GM12878 (cell line): ENCODE measurements around the gene TRIM41. TPM values are rescaled to one million over a fixed set of nuclear protein-coding genes. Genes with fewer than 3 reads are reported as not detected.
A peak's percentile ranks its signal among the peaks of the same experiment; 100 is the strongest.

Experiments
- ATAC-seq: fragments of 200-7000 bp; cut with Tn5 transposase; 3 replicates; pipeline ENCODE4 v1.9.1; 2020; ENCODE audit warnings: mild to moderate bottlenecking, moderate library complexity
- BruUV-seq: library from RNA; stranded (reverse); fragments of 400-500 nt; replicated peaks from 2 replicates; lab custom pipeline; 2021; lab: Mats Ljungman, UMichigan
- CTCF ChIA-PET: fragments of 300-600 bp; sonication (Branson Sonifier 250); formaldehyde crosslinking; extraction: SDS; loops from one replicate; lab custom pipeline; 2021; ENCODE audit warnings: inconsistent platforms; lab: Yijun Ruan, JAX
- POLR2A ChIA-PET: fragments of 350-600 bp; formaldehyde crosslinking; extraction: SDS; loops from one replicate; lab custom pipeline; 2021; ENCODE audit warnings: inconsistent platforms; lab: Charles Lee
- RAD21 ChIA-PET: fragments of 300-600 bp; sonication (Branson Sonifier 250); formaldehyde crosslinking; loops from one replicate; lab custom pipeline; 2023; ENCODE audit warnings: antibody characterized with exemption; ENCODE audit not compliant: unreplicated experiment; lab: Charles Lee
- SMC1A ChIA-PET: fragments of 300-600 bp; sonication (Branson Sonifier 250); formaldehyde crosslinking; loops from one replicate; lab custom pipeline; 2023; ENCODE audit not compliant: unreplicated experiment, uncharacterized antibody; lab: Charles Lee
- DNase-seq: peaks from one replicate; pipeline ENCODE4 v3.0.0-alpha.2; 2011; ENCODE audit warnings: low read depth, low spot score
- FAIRE-seq: peaks from 3 replicates; lab custom pipeline; 2011; peaks lifted over from hg19 to GRCh38; lab: Jason Lieb, UNC
- H2AFZ ChIP-seq: 2 replicates; pipeline ENCODE4 v1.6.0; 2011; ENCODE audit warnings: low read depth, low read length, control low read depth; ENCODE audit not compliant: control insufficient read depth
- H3K27ac ChIP-seq: 2 replicates; pipeline ENCODE4 v1.5.1; 2011; ENCODE audit warnings: control low read depth; ENCODE audit not compliant: control insufficient read depth, insufficient read depth
- H3K27me3 ChIP-seq, 2 experiments: replicated peaks in 1 of 2; 2 replicates each; pipeline versions ENCODE4 v1.6.0 to v1.6.1; 2011; ENCODE audit warnings: low read length in 1 of 2; ENCODE audit not compliant: control insufficient read depth in 2 of 2, insufficient read depth in 2 of 2
- H3K36me3 ChIP-seq, 2 experiments: 2 replicates each; pipeline ENCODE4 v1.5.1; 2011; ENCODE audit warnings: low read length in 1 of 2; ENCODE audit not compliant: control insufficient read depth in 2 of 2, insufficient read depth in 2 of 2
- H3K4me1 ChIP-seq: 2 replicates; pipeline ENCODE4 v1.6.1; 2011; ENCODE audit warnings: mild to moderate bottlenecking, low read length, moderate library complexity, mixed read lengths; ENCODE audit not compliant: control insufficient read depth, insufficient read depth
- H3K4me2 ChIP-seq: 2 replicates; pipeline ENCODE4 v1.6.0; 2011; ENCODE audit warnings: control low read depth; ENCODE audit not compliant: control insufficient read depth, insufficient read depth
- H3K4me3 ChIP-seq: fragments of 200-600 bp; sonication (generic); 2 replicates; pipeline ENCODE4 v1.5.1; 2016
- H3K79me2 ChIP-seq: 2 replicates; pipeline ENCODE4 v1.6.0; 2011; ENCODE audit warnings: low read length; ENCODE audit not compliant: control insufficient read depth, insufficient read depth
- H3K9ac ChIP-seq: 2 replicates; pipeline ENCODE4 v1.8.0; 2011; ENCODE audit warnings: low read length, control low read depth, mixed read lengths; ENCODE audit not compliant: control insufficient read depth, insufficient read depth
- H3K9me3 ChIP-seq: replicated peaks from 3 replicates; pipeline ENCODE4 v1.5.1; 2011; ENCODE audit warnings: mild to moderate bottlenecking, low read length; ENCODE audit not compliant: control insufficient read depth, insufficient read depth
- H4K20me1 ChIP-seq: 2 replicates; pipeline ENCODE4 v1.6.0; 2011; ENCODE audit not compliant: control insufficient read depth, insufficient read depth
- ATF2 ChIP-seq: IDR thresholded peaks from 2 replicates; pipeline ENCODE4 v1.6.1; 2012; ENCODE audit warnings: low read length, inconsistent platforms
- ATF7 ChIP-seq: fragments of 450-650 bp; IDR thresholded peaks from 2 replicates; pipeline ENCODE4 v1.6.1; 2016; ENCODE audit warnings: low read depth, mild to moderate bottlenecking
- CHD1 ChIP-seq: IDR thresholded peaks from 2 replicates; pipeline ENCODE4 v1.6.1; 2012; ENCODE audit warnings: low read depth, low read length, improper control_type of control experiment
- CREB1 ChIP-seq: IDR thresholded peaks from 2 replicates; pipeline ENCODE4 v1.6.1; 2012; ENCODE audit warnings: low read depth, mild to moderate bottlenecking, inconsistent platforms
- E2F8 ChIP-seq: fragments of 450-650 bp; IDR thresholded peaks from 2 replicates; pipeline ENCODE4 v1.6.1; 2018; ENCODE audit warnings: mild to moderate bottlenecking, low read depth, moderate library complexity; ENCODE audit not compliant: partially characterized antibody
- HDGF ChIP-seq: fragments of 450-650 bp; IDR thresholded peaks from 2 replicates; pipeline ENCODE4 v1.6.1; 2016; ENCODE audit warnings: antibody characterized with exemption
- IKZF2 ChIP-seq, 2 experiments: fragments of 450-650 bp; IDR thresholded peaks; 2 replicates each; pipeline ENCODE4 v1.6.1; 2017; ENCODE audit warnings: mild to moderate bottlenecking in 2 of 2, moderate library complexity in 2 of 2
- IRF5 ChIP-seq: fragments of 450-650 bp; IDR thresholded peaks from 2 replicates; pipeline ENCODE4 v1.6.1; 2017; ENCODE audit warnings: borderline replicate concordance
- NR2F1 ChIP-seq: fragments of 450-650 bp; conservative IDR thresholded peaks from 2 replicates; pipeline ENCODE4 v1.6.1; 2017; ENCODE audit warnings: mild to moderate bottlenecking
- RUNX3 ChIP-seq: IDR thresholded peaks from 2 replicates; pipeline ENCODE4 v1.6.1; 2012; ENCODE audit warnings: low read length, inconsistent platforms
- SMC3 ChIP-seq: IDR thresholded peaks from 2 replicates; pipeline ENCODE4 v1.6.1; 2011; ENCODE audit warnings: low read length, improper control_type of control experiment, borderline replicate concordance
- TCF12 ChIP-seq: IDR thresholded peaks from 2 replicates; pipeline ENCODE4 v1.6.1; 2011; ENCODE audit warnings: low read depth, mild to moderate bottlenecking, low read length
- WGBS: methylation state at CpG from one replicate; pipeline ENCODE4 v1.1.6; 2016; ENCODE audit warnings: low lambda C conversion rate; ENCODE audit not compliant: insufficient replicate concordance, insufficient coverage; ENCODE audit errors: missing lambda C conversion rate; 5-methylcytosine and 5-hydroxymethylcytosine counted together
- in situ Hi-C: fragments of 300-500 bp; cut with MboI; formaldehyde crosslinking; loops from 9 replicates; pipeline ENCODE4 v1.14.3; 2018; ENCODE audit warnings: mixed read lengths
- intact Hi-C: fragments of 100-400 bp; cut with micrococcal nuclease; formaldehyde crosslinking; loops from one replicate; pipeline ENCODE4 v1.14.2; 2022; ENCODE audit not compliant: unreplicated experiment
- polyA plus RNA-seq, 11 experiments: library from polyadenylated mRNA; depleted of rRNA in 4 of 11; unstranded in 6 of 11; stranded (reverse) in 5 of 11; fragments of >200 nt; fragmentation: Nextera tagmentation in 4 of 11; fragmentation: Illumina TruSeq in 1 of 11; extraction: Ambion mirVana in 4 of 11; extraction: Trizol in 1 of 11; gene quantifications; 1 replicate in 1 of 11; 2 replicates in 10 of 11; pipeline versions ENCODE4 v1.2.1 to v1.2.3, GENCODE V29; 2011 to 2016; ENCODE audit warnings: inconsistent platforms in 2 of 11, missing spikeins in 2 of 11, low read depth in 1 of 11
- total RNA-seq, 4 experiments: library from RNA; depleted of rRNA in 3 of 4; stranded (reverse); fragments of >200 nt in 3 of 4; fragmentation: Illumina TruSeq in 1 of 4; extraction: Trizol in 1 of 4; gene quantifications; 2 replicates each; pipeline versions ENCODE4 v1.2.1 to v1.2.3, GENCODE V29; 2013 to 2021
- TF ChIP-seq, protein P1 (sequence below): IDR thresholded peaks from 2 replicates; pipeline ENCODE4 v1.6.1; 2011; ENCODE audit warnings: borderline replicate concordance, low read depth, mild to moderate bottlenecking, moderate library complexity, low read length; ENCODE audit not compliant: insufficient read depth, poor library complexity, severe bottlenecking
- TF ChIP-seq, protein P2 (sequence below): IDR thresholded peaks from 2 replicates; pipeline ENCODE4 v1.6.1; 2011; ENCODE audit warnings: low read depth, low read length, improper control_type of control experiment, borderline replicate concordance

The TRIM41 gene
- total and polyA plus RNA-seq, 10 of the 15 experiments (the other 5 are each of a cell fraction or from before 2014, with no cell fraction given): 1.0 to 28.9 (median 10.6) TPM

DNA sequence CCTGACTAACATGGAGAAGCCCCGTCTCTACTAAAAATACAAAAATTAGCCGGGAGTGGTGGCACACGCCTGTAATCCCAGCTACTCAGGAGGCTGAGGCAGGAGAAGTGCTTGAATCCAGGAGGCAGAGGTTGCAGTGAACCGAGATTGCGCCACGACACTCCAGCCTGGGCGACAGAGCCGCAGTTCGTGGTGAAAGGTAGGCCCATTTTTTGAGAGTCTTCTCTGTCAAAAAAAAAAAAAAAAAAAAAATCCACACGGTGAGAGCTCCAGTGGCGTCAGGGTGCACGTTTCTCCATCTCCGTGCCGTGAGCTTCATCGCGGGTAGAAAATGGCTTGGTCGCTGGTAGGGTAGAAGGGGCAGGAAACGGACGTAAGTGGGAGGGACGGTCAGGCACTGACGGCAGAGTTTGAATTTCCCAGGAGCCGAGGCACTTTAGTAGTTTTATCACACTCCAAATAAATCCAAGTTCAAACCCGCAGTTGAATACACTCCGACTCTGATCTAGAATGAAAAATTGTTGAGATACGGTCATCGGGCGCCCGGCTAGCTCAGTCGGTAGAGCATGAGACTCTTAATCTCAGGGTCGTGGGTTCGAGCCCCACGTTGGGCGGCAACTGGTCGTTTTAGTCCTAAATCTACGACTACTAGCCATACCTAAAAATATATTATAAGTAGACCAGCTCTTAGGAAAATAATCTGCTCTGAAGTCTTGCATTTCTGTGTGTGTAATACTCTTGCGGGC is 15.7 kb upstream of the TRIM41 start:
- RAD21 ChIA-PET: interaction anchor here (0.7 to 5.0 kb wide), 13 partner anchors 9 to 56 kb away, joined by 3 to 72 read pairs (median 5); partner anchors contain the start of genes RACK1, TRIM41 and TRIM52
- Histone ChIP-seq H2AFZ (peak overlapping the region; percentile 75), H3K4me2 (peak overlapping the region; percentile 82), H3K27me3 (peaks cover 4 to 8% of the 10 kb centered on the region in 2 experiments; a peak in 3 of 4 replicates), H3K27ac (peak overlapping the region; percentile 51), H3K4me3 (peak overlapping the region; percentile 83), H4K20me1 (no peaks in the 10 kb centered on the region), H3K36me3 (no peaks in the 10 kb centered on the region), H3K79me2 (no peaks in the 10 kb centered on the region), H3K4me1 (peaks cover 14% of the 10 kb centered on the region), H3K9ac (peak overlapping the region; percentile 68), H3K9me3 (no peaks in the 10 kb centered on the region)
- intact Hi-C loops: loop anchor here (1.0 kb wide), 3 partner anchors 11 to 16 kb away; no protein-coding TSS in a partner anchor
- in situ Hi-C loops: no loop called here
- 1% methylated on average over 36 of the region's 36 CpGs for WGBS
- CTCF ChIA-PET: interaction anchor here (0.6 to 8.2 kb wide), 13 partner anchors 10 to 68 kb away, joined by 3 to 96 read pairs (median 4); partner anchors contain the start of gene TRIM41
- FAIRE-seq (no peak), DNase-seq (no peak), ATAC-seq (peak; percentile 59)
- BruUV-seq: no TSS peak
- POLR2A ChIA-PET: interaction anchor here (0.6 to 3.5 kb wide), 16 partner anchors 9 to 54 kb away, joined by 3 to 41 read pairs (median 8); partner anchors contain the start of gene TRIM41
- SMC1A ChIA-PET: interaction anchor here (0.7 to 6.5 kb wide), 12 partner anchors 9 to 55 kb away, joined by 3 to 40 read pairs (median 5); partner anchors contain the start of gene TRIM41
- TF ChIP-seq, protein P1, sequence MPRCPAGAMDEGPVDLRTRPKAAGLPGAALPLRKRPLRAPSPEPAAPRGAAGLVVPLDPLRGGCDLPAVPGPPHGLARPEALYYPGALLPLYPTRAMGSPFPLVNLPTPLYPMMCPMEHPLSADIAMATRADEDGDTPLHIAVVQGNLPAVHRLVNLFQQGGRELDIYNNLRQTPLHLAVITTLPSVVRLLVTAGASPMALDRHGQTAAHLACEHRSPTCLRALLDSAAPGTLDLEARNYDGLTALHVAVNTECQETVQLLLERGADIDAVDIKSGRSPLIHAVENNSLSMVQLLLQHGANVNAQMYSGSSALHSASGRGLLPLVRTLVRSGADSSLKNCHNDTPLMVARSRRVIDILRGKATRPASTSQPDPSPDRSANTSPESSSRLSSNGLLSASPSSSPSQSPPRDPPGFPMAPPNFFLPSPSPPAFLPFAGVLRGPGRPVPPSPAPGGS: no peak
- TF ChIP-seq CREB1 (0 out of 2 replicates have a peak, but pooled peaks have one; percentile 38), NR2F1 (peak; percentile 31; the same call in 1 of the 2 replicates), CHD1 (no peak), E2F8 (no peak), TCF12 (no peak), ATF7 (peak; percentile 74), HDGF (peak; percentile 47; the same call in 1 of the 2 replicates), ATF2 (peak; percentile 42; the same call in 1 of the 2 replicates), RUNX3 (peak; percentile 54), SMC3 (no peak), IRF5 (no peak), IKZF2 (IDR thresholded peaks at IDR 0.05) (peak in 1 of 2 experiments; percentile 14; a peak in 1 of 4 replicates)
- TF ChIP-seq, protein P2, sequence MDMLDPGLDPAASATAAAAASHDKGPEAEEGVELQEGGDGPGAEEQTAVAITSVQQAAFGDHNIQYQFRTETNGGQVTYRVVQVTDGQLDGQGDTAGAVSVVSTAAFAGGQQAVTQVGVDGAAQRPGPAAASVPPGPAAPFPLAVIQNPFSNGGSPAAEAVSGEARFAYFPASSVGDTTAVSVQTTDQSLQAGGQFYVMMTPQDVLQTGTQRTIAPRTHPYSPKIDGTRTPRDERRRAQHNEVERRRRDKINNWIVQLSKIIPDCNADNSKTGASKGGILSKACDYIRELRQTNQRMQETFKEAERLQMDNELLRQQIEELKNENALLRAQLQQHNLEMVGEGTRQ: no peak
